ENCODE measurements around the gene KDM4B.

KDM4B gene

GRCh38 chr19:4986471-4986891 is 17.6 kb downstream of the KDM4B start:
- H3K27me3 ChIP-seq = no peaks in the 10 kb centered on the region
- H3K4me3 ChIP-seq (ENCODE audit: low read depth, low read length) = no peak overlapping the region
- TF ChIP-seq, protein P1, sequence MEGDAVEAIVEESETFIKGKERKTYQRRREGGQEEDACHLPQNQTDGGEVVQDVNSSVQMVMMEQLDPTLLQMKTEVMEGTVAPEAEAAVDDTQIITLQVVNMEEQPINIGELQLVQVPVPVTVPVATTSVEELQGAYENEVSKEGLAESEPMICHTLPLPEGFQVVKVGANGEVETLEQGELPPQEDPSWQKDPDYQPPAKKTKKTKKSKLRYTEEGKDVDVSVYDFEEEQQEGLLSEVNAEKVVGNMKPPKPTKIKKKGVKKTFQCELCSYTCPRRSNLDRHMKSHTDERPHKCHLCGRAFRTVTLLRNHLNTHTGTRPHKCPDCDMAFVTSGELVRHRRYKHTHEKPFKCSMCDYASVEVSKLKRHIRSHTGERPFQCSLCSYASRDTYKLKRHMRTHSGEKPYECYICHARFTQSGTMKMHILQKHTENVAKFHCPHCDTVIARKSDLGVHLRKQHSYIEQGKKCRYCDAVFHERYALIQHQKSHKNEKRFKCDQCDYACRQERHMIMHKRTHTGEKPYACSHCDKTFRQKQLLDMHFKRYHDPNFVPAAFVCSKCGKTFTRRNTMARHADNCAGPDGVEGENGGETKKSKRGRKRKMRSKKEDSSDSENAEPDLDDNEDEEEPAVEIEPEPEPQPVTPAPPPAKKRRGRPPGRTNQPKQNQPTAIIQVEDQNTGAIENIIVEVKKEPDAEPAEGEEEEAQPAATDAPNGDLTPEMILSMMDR (IDR thresholded peaks at IDR 0.05; ENCODE audit: low read depth, low read length) = no peak
- DNase-seq = no peak
- no peaks in the 10 kb centered on the region for H3K36me3 ChIP-seq
- no peaks in the 10 kb centered on the region for H3K9me3 ChIP-seq
- H3K4me1 ChIP-seq = peaks cover 20% of the 10 kb centered on the region

GRCh38 chr19:4987256-4987655 is 18.3 kb downstream of the KDM4B start:
- no peak for DNase-seq
- Histone ChIP-seq H3K4me1 (peaks cover 20% of the 10 kb centered on the region), H3K27me3 (no peaks in the 10 kb centered on the region), H3K36me3 (no peaks in the 10 kb centered on the region), H3K4me3 (ENCODE audit: low read depth, low read length) (no peak overlapping the region), H3K9me3 (no peaks in the 10 kb centered on the region)
- TF ChIP-seq, protein P1 (IDR thresholded peaks at IDR 0.05; ENCODE audit: low read depth, low read length) = no peak

DNA sequence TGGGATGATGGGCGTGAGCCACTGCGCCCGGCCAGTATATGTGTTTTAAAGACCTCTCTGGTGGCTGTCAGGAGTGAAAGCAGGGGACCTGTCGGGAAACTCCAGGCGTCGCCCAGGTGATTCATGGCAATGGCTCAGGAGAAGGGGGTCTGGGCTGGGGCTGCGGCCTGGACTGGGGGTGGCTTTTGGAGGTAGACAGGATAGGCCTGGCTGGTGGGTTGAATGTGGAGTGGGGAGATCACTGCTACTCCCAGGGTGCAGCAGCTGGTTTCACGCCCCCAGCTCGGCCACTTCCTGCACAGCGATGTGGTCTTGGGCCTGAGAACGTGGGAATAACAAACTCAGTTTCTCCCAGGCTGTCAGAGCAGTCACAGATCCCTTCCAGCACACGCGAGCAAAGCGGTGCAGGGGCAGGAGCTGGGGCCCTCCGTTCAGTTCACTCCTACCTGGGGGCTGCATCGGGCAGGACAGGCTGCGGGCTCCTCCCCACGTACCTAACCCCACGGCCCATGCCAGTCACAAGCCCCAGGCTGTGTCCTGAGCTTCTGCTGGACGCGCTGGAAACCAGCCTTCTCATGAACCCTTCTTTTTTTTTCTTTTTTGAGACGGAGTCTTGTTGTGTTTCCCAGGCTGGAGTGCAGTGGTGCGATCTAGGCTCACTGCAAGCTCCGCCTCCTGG is 18.9 kb downstream of the KDM4B start:
- peaks cover 20% of the 10 kb centered on the region for H3K4me1 ChIP-seq

DNA sequence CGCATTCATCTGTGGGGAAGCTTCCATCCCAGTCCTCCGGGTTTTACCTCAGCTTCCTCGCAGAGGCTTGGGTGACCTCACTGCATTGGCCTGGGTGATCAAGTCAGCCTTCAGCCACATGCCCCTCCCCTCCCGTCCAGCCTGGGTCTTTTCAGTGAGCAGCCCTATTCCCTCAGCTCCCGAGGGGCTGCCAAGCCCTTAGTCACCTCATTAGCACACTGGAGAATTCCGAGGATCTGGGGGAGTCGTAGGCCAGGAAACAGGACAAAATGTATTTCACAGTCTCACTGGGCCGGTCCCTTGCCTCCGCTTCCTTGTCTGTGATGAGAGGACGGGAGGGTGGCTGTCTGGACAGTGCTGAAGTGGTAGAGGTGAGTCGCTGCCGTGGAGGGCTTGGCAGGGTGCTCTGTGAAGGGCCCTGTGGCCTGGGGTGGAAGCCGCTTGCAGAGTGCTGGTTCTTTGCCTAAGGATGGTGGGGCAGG is 19.9 kb downstream of the KDM4B start:
- no peaks in the 10 kb centered on the region for H3K9me3 ChIP-seq
- TF ChIP-seq, protein P1 (IDR thresholded peaks at IDR 0.05; ENCODE audit: low read depth, low read length) = no peak
- DNase-seq = peak; percentile 48
- H3K36me3 ChIP-seq = no peaks in the 10 kb centered on the region
- peaks cover 20% of the 10 kb centered on the region for H3K4me1 ChIP-seq
- H3K27me3 ChIP-seq = no peaks in the 10 kb centered on the region
- no peak overlapping the region for H3K4me3 ChIP-seq (ENCODE audit: low read depth, low read length)

More for the DNA sequence above, 18.9 kb downstream of the KDM4B start:
- Histone ChIP-seq H3K27me3 (no peaks in the 10 kb centered on the region), H3K4me3 (ENCODE audit: low read depth, low read length) (no peak overlapping the region), H3K9me3 (no peaks in the 10 kb centered on the region), H3K36me3 (no peaks in the 10 kb centered on the region)
- TF ChIP-seq, protein P1 (IDR thresholded peaks at IDR 0.05; ENCODE audit: low read depth, low read length) = no peak
- no peak for DNase-seq

DNA sequence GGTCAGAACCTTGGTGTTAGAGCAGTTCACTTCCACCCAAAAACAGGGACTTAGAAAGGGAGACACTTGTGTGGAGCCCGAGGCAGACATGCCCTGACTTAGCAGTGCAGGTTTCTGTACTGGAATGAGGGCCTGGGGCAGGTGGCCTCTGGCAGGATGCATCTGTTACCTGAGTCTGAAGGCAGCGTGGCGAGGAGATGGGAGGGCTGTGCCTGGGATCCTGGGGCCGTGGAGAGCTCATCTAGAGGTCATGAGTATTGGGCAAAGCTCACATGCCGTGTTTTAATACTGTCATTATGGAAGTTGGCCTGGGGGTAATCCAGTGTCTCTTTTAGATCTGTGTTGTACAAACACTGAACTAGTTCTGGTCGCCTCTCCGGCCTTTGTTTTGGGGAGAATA is 21.4 kb downstream of the KDM4B start:
- H3K27me3 ChIP-seq = no peaks in the 10 kb centered on the region
- DNase-seq = no peak
- H3K4me3 ChIP-seq (ENCODE audit: low read depth, low read length) = no peak overlapping the region
- no peaks in the 10 kb centered on the region for H3K36me3 ChIP-seq
- peaks cover 11% of the 10 kb centered on the region for H3K4me1 ChIP-seq
- no peaks in the 10 kb centered on the region for H3K9me3 ChIP-seq
- TF ChIP-seq, protein P1 (IDR thresholded peaks at IDR 0.05; ENCODE audit: low read depth, low read length) = no peak

DNA sequence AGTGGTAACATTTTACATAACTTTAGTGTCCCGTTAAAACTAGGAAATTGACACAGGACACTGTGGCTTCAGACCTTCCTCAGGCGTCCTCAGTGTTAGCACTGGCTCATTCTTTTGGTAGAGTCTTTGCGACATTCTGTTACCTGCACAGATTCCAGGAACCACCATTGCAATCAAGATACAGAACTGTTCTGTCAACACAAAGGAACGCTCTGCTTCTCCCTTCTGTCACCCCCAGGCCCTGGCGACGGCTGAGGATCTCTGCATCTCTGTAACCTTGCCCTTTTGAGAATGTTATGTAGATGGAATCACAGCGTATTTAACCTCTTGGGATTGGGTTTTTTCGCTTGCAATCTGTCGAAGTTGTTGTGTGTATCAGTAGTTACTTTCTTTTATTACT is 22.6 kb downstream of the KDM4B start:
- H3K9me3 ChIP-seq = no peaks in the 10 kb centered on the region
- H3K36me3 ChIP-seq = no peaks in the 10 kb centered on the region
- no peak for DNase-seq
- no peaks in the 10 kb centered on the region for H3K27me3 ChIP-seq
- TF ChIP-seq, protein P1 (IDR thresholded peaks at IDR 0.05; ENCODE audit: low read depth, low read length) = no peak
- H3K4me1 ChIP-seq = peaks cover 11% of the 10 kb centered on the region
- H3K4me3 ChIP-seq (ENCODE audit: low read depth, low read length) = no peak overlapping the region

Data from BE2C (cell line).